ENCODE data around the gene MGAT4C. TPM values are rescaled to one million over a fixed set of nuclear protein-coding genes. Genes with fewer than 3 reads are reported as not detected.

Gene MGAT4C
- total RNA-seq, 4 donors from 2014 or later = 0.04 to 0.23 (median 0.05) TPM; not detected in 1

DNA sequence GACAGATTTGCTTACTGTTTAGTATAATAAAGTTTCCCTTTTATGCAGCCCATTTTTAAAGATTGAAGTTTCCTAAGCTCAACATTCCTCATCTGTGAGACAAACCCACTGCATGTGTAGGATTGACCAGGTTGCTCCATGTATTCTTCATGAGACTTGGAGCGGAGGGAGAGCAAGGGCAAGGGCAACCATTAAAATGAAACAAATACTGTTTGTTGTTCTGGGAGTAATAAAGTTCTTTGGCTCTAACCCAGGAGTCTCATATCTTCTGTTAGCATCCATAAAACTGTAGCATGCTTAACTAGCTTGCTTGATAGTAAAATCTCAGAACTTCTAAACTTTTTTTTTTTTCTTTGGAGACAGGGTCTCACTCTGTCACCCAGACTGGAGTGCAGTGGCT is 307.9 kb downstream of the MGAT4C start:
- no peak overlapping the region for H3K4me3 ChIP-seq (ENCODE audit: low read depth, poor library complexity, severe bottlenecking)
- intact Hi-C loops (cut with DNase I; ENCODE audit: low total_unique reads) = no loop called here
- WGBS, 2 donors = 79 to 90% methylated on average over 1 of the region's 1 CpG
- TF ChIP-seq POLR2A (IDR thresholded peaks at IDR 0.05) = no peak
- TF ChIP-seq CTCF (IDR thresholded peaks at IDR 0.05) = no peak
- no peak for DNase-seq (ENCODE audit: low spot score in 2 of 2)

- TF ChIP-seq POLR2A (IDR thresholded peaks at IDR 0.05) (no peak), CTCF (IDR thresholded peaks at IDR 0.05) (no peak)
- no peak for DNase-seq (ENCODE audit: low spot score in 2 of 2)
- 85 to 88% methylated on average over 12 of the region's 12 CpGs for WGBS, 2 donors
- intact Hi-C loops (cut with DNase I; ENCODE audit: low total_unique reads) = no loop called here
- H3K4me3 ChIP-seq (ENCODE audit: low read depth, poor library complexity, severe bottlenecking) = no peak overlapping the region
Measured at GRCh38 chr12:85947286-85947685, 308.9 kb downstream of the MGAT4C start.

GRCh38 chr12:85946375-85946774 is 309.8 kb downstream of the MGAT4C start:
- TF ChIP-seq POLR2A (IDR thresholded peaks at IDR 0.05) (no peak), CTCF (IDR thresholded peaks at IDR 0.05) (no peak)
- intact Hi-C loops (cut with DNase I; ENCODE audit: low total_unique reads) = no loop called here
- no peak for DNase-seq (ENCODE audit: low spot score in 2 of 2)
- WGBS, 2 donors = 92 to 93% methylated on average over 5 of the region's 5 CpGs
- no peak overlapping the region for H3K4me3 ChIP-seq (ENCODE audit: low read depth, poor library complexity, severe bottlenecking)

- H3K4me3 ChIP-seq (ENCODE audit: low read depth, poor library complexity, severe bottlenecking) = no peak overlapping the region
- intact Hi-C loops (cut with DNase I; ENCODE audit: low total_unique reads) = no loop called here
- TF ChIP-seq POLR2A (IDR thresholded peaks at IDR 0.05) (no peak), CTCF (IDR thresholded peaks at IDR 0.05) (no peak)
- DNase-seq (ENCODE audit: low spot score in 2 of 2) = no peak
Measured at GRCh38 chr12:85927166-85927565, 329.0 kb downstream of the MGAT4C start.

DNA sequence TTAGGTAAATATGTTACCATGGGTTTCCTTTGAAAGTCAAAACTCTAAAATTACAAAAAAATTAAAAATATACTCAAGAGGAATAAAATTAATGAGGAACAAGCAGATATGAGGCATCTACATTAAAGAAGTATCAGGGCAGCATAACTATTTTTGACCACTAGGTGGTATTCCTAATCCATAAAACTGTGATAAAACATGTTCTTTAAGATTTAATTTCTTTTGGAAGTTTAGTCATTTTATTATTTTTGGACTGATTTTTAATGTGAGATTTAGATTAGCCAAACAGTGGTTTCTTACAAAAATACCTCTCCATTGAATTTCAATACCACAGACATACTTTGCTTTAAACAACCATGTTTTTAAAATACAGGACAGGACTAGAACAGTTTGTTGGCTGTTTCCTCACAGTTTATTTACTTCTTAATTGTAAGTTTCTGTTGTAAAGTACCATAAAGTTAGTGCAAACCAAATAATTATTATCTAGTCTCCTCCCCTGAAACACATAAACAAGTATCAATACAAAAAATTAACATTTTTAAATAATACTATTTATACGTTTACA is 332.3 kb downstream of the MGAT4C start:
- no peak overlapping the region for H3K4me3 ChIP-seq (ENCODE audit: low read depth, poor library complexity, severe bottlenecking)
- 87% methylated on average over 1 of the region's 1 CpG for WGBS, 2 donors
- no peak for DNase-seq (ENCODE audit: low spot score in 2 of 2)
- intact Hi-C loops (cut with DNase I; ENCODE audit: low total_unique reads) = no loop called here
- no peak for TF ChIP-seq CTCF (IDR thresholded peaks at IDR 0.05)
- TF ChIP-seq POLR2A (IDR thresholded peaks at IDR 0.05) = no peak

DNA sequence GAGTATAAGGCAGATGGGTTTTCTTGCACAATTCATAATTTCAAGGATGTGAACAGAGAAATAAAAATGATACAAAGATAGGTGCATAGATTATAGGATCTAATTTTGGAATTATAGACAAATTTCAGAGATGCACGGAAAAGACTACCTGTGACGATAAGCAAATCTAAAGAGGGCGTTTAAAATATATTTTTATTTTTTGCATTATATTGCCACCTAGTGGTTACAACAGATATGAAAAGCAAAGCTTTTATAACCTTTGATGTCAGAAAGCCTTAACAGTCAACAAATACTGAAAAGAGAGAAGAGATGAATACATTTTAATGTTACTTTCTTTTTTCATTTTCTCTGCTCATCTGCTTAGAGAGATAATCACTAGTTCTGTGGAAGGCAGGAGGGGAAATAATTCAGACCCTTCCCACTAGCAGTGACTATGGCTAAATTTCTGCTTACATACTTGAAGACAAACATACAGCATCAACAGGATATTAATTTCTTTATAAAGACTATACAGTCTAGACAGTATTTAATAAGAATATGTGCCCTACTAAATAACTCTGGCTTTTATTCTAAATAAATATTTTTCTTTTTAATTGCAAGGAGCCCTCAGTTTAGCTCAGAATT is 335.8 kb downstream of the MGAT4C start:
- TF ChIP-seq POLR2A (IDR thresholded peaks at IDR 0.05) (no peak), CTCF (IDR thresholded peaks at IDR 0.05) (no peak)
- 0 to 1% methylated on average over 3 of the region's 3 CpGs for WGBS, 2 donors
- H3K4me3 ChIP-seq (ENCODE audit: low read depth, poor library complexity, severe bottlenecking) = no peak overlapping the region
- intact Hi-C loops (cut with DNase I; ENCODE audit: low total_unique reads) = no loop called here
- no peak for DNase-seq (ENCODE audit: low spot score in 2 of 2)

Data from lower leg skin (tissue), 4 donors.